HG03354 (cell line): Measurements from ENCODE around the gene SCGB2B2.
"Not testable (repeated sequence)": the region's sequence is repeated elsewhere in the genome, so short reads cannot be mapped to it uniquely, and the experiment has no call there.

ENCODE experiments used
- ATAC-seq: cut with Tn5 transposase; IDR thresholded peaks from one replicate; pipeline ENCODE4 v1.9.1; 2021; ENCODE audit warnings: mild to moderate bottlenecking; ENCODE audit not compliant: unreplicated experiment, poor library complexity, severe bottlenecking

The SCGB2B2 gene, protein sequence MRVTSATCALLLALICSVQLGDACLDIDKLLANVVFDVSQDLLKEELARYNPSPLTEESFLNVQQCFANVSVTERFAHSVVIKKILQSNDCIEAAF

DNA sequence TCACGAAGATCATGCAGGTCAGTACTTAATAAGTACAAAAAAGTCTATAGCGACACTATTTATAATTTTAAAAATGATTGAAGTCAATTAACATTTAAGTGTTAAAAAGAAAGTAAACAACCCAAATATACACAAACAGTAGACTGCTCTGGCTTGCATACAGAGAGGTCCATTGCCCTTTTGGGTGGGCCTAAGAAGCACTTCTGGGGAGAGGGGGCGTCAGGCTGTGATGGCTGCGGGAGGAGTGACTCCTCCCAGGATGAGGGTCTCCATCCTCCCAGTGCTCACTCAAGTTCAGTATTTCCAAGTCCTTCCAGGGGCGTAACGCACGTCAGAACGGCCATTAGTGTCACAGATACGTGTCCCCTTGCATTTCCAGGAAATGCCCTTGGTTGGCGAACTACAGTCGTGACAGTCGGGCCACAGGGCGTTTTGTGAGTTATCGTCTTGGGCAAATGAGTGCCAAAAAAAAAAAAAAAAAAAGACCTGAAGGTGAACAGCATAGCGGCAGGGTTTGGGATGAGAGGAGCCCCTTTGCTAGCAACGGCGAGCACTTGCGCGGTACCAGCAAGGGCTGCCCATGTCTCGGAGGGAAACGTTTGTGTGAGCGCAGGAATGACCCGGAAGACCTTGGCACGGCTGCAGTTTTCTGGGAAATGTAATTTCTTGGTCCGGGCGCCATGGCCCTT lies at the start of gene SCGB2B2:
Gene SCGB2B2, minus strand, starts transcription at position 463 of the 689 bp plus-strand sequence. CDS start 82,596 bp downstream, outside the sequence.
- peak; percentile 62 for ATAC-seq

DNA sequence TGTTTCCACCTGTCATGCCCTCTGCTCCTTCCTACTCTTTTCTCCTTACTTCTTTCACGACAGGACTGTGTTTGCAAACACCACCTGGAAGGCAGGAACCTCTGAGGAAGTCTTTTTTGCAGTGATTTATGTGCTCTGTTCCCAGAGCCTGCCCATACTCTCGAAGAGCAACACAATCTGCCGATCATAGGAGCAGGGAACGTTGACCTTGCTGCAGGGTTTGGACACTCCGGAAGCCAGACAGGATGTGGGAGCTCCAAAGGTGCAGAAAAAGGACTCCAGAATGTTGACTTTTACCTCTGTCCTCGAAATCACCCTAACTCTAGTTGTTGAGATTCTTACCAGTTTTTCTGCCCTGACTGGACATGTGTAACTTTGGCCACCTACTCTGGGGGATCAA lies 48.4 kb upstream of the SCGB2B2 start:
- ATAC-seq, result no peak

DNA sequence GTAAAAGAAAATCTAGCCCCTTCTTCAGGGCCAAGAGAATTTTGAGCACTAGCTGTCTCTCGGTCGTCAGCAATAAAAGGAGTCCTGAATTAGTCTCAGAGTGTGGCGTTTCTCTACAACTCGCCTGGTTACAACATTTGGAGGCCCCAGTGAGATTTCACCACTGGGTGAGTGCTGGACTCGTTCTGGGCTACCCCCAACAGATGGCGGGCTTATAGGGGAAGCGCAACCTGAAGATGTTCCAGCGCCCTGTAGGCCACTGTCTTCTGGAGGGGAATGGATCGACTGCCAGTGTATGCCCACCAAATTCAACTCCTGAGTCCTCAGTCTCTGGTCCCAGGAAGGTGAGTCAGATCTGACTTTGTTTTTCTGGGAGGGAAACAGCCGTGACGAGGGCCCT lies 45.4 kb upstream of the SCGB2B2 start:
- ATAC-seq, result no peak

DNA sequence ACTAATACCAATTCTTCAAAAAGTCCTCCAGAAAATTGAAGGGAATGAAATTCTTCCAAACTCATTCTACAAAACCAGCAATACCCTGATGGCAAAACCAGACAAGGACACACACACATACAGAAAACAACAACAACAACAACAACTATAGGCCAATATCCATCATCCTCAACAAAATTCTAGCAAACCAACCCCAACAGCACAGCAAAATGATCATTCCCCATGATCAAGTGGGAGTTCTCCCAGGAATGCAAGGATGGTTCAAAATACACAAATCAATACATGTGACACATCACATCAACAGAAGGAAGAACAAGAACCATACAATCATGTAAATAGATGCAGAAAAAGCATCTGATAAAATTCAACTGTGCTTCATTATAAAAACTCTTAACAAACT lies 38.4 kb upstream of the SCGB2B2 start:
- no peak for ATAC-seq

DNA sequence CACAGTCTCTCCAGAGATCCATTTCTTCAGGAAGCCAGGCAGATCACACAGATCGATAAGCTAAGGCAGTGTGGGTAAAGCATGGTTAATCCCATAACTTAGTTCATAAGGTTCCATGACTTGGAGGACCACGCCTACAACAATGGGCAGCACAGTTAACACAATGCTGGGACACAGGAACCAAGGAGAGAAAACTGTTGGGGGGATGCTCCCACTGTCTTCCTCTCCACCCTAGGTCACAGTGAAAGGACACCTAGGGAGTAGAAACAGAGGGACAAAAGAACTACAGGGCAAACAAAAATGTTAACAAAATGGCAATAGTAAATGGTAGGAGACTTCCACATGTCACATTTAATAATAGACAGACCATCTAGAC lies 36.3 kb upstream of the SCGB2B2 start:
- no peak for ATAC-seq

DNA sequence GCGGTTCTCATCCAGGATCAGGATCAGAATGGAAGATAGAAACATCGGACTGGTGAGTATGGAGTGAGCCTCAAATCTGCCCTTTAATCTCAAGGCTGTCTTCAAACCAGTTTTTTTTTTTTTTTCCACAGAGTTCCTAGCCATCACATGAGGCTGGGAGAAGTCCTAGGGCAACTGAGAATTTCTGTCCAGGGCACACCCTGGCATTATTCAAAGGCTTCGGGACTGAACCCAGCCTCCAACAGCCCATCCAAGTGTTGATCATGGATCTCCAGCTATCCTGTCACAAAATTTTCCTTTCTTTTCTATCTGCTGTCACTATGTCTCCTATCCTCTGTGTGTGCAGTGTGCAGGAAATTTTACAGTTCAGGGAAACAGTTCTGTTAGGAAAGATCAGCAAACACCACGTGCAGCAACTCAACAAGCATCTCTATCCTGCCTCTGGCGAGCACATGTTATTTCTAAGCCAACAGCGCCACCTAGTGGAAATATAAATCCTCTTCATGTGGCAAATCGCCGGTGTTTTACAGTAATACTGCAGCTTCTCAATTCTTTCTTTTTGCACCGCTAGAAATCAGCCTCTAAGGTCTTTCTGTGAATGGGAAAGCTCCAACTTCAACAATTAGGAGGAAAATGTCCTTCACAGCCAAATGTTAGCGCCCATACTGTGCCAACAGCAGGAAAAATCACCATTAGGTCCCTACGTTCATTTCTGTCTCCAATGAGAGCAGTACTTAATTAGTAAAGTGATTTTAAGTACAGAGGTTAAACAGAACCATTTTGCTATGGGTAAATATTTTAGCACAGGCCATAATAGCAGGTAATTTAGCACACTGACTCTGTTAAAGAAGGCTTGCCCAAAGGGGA lies 35.7 kb upstream of the SCGB2B2 start:
- no peak for ATAC-seq

DNA sequence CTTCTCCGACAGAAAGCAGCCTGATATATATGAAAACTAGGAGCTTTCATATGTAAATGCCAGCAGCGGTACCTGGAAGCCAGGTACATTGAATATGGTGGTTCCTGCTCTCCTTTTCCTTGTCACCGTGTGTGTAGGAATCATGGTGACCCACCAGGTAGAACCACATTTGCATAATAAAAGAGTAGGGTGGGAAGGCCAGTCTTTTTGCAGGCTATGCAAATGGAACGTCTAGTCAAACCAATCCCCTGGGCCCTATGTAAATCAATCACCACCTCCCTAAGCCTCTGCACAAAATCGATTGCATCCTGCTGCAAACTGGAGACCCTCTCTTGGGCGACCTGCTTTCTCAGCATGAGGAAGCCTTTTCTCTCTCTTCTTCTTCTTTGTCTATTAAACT lies 34.9 kb upstream of the SCGB2B2 start:
- no peak for ATAC-seq

DNA sequence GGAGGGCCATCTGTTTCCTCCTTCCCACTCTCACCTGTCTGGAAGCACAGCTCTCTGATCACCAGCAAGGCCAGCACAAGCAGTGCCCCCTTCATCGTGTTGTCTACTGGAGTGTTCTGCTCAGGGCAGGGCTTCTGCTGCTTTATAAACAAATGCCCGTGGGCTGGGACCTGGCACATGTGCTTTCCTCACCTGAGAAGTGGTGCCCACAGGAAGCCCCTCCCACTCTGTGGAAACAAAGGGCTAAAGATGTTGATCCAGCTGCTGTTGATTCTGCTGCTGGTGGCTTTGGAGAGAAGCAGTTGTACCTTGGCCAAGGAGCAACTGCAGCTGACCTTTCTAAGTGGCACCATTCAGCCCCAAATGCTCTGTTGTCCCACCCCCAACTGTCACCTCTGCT lies 30.7 kb upstream of the SCGB2B2 start:
- no peak for ATAC-seq

DNA sequence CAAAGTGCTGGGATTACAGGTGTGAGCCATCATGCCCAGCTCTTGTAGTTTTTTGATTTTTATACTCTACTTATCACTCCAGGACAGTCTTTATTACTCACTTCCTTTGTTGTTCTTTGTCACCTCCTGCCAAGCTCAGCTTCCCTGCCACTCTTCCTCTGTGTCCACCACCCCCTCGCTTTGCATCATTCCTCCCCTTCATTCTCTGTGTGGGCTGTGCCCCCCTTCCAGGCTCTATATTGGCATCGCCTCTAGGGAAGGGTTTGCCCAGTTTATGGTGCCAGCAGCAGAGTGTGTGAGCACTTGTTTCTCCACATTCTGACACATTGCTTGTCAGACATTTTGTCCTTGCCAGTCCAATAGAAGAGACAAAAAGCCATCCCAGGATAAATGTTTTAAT lies 15.6 kb upstream of the SCGB2B2 start:
- ATAC-seq, result no peak

DNA sequence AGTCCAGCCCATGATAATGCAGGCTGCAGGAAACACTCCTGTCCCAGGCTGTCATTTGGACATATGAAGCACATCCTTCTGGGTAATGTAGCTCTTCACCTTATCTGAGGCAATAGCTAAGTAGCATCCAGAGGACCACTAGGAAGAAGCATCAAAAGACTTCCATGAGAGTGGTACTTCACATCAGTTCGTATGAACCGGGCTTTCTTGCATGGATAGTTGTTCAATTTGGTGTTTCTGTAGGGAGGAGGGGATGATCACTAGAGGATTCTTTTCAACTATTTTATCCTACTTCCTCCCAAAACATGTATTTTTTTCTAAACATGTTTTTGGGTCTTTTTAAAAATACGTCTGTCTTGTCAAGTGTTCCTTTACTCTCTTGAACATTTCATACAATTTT lies 13.4 kb upstream of the SCGB2B2 start:
- ATAC-seq, result no peak

DNA sequence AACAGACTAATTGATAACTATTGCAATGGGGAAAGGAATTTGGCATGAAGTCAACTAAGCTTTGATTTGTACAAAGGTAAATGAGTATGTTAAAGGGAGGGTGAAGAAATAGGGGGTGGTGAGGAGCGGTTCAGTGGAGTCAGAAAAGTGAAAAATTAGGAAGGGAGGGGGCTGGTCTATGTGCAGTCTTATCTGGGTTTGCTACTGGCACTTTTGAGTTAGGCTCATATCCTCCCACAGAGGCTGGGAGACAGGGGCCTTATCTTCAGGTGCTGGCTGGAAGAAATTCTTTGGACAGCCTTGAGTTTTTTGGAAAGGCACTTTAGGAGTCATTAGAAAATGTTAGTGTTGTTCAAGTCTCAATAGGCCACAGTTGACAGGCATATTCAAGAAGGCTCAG lies 11.6 kb upstream of the SCGB2B2 start:
- ATAC-seq, result no peak

DNA sequence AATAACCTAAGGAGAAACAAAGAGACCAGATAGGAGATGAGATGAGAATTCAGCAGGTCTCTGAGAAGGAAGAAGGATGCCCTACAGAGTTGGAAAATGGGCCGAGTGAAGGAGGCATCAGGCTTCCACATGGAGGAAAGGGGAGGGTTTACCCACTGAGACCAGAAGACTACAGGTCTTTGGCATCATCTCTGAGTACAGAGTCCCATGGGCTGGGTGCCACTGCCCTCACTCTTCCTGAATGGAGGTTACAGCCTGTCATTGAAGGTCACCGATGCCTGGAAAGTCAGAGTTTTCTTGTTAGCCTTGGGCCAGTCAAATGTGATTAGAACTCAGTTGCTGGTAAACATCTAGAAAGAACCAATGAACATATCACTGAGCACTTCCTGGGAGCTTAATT lies 10.4 kb upstream of the SCGB2B2 start:
- no peak for ATAC-seq

DNA sequence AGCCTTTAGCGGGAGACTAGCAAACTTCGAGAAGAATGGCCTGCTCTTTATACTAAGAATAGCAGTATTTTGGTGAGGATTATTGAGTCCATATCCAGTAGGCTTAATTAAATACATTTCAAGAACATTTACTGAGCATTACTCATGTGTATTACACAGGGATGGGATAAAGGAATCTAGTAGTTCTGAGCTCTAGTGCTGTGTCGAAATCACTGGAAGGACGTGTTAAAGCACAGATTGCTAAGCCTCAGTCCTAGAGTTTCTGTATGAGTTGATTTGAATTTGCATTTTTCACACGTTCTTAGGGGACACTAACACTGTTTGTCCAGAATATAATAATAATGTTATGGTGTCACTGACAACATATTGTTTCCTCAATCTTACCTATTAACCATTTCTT lies 9.5 kb upstream of the SCGB2B2 start:
- no peak for ATAC-seq

DNA sequence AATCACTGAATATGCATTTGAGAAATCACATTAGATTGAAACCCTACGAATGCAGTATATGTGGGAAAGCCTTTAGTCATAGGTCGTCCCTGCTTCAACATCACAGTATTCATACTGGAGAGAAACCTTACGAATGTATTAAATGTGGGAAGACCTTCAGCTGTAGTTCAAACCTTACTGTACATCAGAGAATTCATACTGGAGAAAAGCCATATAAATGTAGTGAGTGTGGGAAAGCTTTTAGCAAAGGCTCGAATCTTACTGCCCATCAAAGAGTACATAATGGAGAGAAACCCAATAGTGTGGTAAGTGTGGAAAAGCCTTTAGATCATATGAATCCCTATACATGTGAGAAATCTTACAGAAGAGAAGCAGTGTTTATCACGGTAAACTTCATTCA lies 8.3 kb upstream of the SCGB2B2 start:
- not testable (repeated sequence) for ATAC-seq

DNA sequence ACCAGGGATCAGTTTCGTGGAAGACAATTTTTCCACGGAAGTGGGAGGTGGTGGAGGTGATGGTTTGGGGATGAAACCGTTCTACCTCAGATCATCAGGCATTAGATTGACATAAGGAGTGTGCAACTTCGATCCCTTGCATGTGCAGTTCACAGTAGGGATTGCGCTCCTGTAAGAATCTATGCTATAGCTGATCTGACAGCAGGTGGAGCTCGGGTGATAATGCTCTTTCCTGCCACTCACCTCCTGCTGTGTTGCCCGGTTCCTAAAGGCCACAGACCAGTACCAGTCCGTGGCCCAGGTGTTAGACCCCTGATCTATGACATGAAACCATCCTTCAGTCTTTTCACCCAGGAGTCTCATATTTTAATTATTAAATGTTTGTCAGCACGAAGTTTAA lies 4.5 kb upstream of the SCGB2B2 start:
- ATAC-seq, result no peak

DNA sequence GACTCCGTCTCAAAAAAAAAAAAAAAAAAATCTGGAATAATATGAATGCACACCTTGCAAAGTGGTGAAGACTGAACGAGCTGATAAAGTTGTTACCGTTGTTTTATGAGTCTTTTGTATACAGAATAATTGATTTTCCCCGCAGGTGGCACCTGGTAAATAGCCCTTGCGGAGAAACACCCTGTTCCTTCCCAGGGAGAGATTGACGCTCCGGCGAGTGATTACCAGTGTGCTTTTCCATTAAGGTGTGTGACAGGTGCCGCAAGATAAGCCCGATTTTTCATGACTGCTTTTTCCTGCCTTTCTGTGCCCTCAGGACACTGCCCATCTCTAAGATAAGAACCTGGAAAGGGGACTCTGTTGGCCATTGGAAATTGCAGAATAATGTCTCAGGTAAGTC lies 1.5 kb upstream of the SCGB2B2 start:
- ATAC-seq, result no peak

DNA sequence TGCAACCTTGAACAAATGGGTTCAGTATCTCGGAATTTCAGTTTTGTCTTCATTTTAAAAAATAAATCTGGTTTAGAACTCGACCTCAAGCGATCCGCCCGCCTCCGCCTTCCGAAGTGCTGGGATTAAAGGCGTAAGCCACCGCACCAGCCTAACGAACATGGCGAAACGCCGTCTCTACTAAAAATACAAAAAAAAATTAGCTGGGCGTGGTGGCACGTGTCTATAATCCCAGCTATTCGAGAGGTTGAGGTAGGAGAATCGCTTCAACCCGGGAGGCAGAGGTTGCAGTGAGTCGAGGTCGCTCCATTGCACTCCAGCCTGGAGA lies 1.1 kb upstream of the SCGB2B2 start:
- ATAC-seq, result no peak

DNA sequence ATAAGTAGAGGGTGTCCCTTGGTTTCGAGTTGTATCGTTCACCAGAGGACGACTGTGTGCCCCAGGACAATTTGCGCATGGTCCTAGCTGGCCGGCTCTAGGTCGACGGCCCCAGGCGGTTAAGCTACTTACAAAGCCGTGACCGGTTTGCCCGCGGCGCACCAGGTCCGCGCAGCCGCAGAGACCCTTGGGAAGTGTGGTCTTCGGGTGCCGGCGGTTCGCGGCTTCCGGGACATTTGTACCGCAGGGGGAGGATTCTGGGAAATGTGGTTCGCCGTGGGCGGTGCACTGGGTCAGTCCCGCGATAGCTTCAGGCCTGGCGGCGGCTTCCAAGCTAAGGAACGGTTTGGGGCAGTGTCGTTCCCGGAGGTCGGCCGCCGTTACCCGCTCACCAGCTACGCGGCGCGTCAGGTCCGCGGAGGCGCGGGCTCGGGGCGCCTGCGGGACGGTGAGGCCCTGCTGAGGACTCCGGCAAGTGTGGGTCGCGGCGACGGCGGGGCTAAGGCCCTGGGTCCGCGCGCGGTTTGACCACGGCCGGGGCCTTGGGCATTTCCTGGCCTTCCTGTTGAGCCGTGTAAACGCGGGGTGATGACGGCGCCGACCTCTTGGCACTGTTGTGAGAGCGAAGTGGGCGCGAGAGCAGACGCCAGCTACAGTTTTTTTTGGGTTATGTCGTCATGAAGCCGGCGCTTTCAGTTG lies 576 bp upstream of the SCGB2B2 start, which contains the start of gene ZNF302:
Gene ZNF302, plus strand, starts transcription at position 293 of the 699 bp plus-strand sequence. CDS start 1,127 bp downstream, outside the sequence.
- peak; percentile 89 for ATAC-seq

DNA sequence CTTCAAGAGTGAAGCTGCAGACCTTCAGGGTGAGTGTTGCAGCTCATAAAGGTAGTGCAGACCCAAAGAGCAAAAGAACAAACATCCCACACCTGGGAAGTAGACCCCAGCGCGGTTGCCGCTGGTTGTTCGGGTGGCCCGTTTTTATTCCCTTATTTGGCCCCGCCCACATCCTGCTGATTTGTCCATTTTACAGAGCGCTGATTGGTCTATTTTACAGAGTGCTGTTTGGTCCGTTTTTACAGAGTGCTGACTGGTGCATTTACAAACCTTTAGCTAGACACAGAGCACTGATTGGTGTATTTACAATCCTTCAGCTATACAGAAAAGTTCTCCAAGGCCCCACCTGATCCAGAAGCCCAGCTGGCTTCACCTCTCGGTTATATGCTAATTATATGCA lies 1.0 kb downstream of the SCGB2B2 start:
- ATAC-seq, result no peak

DNA sequence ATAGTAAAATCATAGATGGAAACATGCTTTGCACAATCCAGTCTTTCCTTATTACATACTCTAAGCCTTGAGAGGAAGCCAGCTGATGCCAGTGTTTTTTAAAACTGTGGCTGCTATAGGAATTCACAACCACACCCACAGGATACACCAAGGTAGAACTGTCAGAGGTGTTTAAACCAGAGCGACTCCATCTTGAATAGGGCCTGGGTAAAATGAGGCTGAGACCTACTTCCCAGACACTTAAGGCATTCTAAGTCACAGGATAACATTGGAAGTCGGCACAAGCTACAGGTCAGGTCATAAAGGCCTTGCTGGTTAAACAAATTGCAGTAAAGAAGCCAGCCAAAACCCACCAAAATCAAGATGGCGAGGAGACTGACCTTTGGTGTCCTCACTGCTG lies 1.7 kb downstream of the SCGB2B2 start:
- no peak for ATAC-seq

DNA sequence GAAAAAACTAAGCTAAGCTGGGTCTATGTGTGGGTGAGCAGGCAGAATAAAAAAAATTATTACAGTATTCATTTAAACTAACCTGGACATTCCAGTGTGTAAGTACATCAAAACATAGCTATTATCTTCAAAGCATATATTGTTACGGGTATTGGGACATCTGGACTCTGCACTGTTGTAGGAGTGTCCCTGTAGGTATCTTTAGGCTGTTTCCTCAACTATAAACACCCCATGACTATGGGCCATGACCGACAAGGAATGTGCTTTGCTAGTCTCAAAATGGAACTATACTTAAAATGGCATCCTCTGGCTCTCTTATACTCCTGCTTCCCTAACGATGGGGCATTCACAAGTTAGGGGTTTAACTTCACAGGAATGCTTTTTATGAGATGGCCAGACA lies 3.4 kb downstream of the SCGB2B2 start:
- ATAC-seq, result no peak
